NCI-H1105 treated with DMSO at 0.1 percent for 48 hours (cell line): ENCODE results near the gene SYNE1.

ENCODE experiments used
- DNase-seq: peaks from one replicate; lab custom pipeline; 2025; lab: John Stamatoyannopoulos, UW

Gene SYNE1

DNA sequence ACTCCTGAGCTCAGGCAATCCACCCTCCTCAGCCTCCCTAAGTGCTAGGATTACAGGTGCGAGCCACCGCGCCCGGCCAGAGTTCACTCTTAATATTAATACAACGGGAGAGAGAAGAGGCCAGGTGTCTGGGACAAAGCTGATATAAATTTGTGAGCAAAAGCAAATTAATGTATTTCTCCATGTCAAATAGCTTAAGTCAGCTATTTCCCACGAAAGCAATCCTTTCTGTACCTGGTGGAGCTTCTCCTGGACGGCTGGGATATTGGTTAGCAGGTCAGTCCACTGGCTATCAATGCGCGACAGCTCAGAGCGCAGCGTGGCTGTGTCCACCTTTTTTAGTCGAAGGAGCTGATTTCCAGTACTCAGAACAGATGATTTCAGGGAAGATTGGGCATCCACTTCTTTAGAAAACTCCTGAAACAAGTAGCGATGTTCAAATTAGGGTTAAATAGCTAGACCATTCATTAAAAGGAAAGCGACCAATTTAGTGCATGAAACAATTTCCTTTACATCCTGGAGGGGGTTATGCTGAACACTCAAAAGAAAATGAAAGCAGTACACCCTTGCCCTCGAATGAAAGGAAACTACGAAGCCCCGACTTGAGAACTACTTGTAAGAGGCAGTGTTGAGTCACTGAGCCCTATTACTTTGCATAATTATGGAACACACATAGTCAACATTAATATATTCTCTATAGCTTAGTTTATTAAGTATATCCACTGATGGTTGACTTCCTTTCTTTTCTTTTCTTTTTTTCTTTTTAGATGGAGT, 403.4 kb downstream of the SYNE1 start:
- no peak for DNase-seq

DNA sequence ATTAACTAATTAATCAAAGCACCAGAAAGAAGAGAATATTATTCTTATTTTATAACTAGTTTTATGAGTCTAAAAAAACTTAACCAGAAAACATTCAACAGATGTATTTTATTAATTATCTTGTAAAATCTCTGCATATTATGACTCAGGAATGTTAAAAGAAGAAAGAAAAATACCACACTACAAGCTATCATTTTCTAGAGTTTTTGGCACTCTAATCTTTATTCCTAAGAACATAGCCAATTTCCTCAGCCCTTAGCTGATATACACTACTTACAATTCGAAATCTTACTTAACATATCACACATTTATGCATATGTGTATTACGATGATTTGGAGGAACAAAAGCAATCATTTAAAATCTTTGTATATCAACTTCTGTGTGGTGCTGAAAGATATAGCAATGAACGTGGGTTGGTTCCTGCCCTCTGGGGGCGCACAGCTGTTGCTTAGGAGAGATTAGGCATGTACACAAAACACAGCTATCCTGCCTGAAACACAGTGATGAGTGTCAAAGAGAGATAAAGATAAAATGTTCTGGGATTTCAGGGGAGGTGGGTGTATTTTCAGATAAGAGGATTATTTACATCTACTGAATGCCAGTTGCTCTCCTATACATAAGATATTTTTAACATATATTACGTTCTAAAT, 404.5 kb downstream of the SYNE1 start:
- no peak for DNase-seq

- DNase-seq, result no peak
These were observed 407.8 kb downstream of the SYNE1 start for GRCh38 chr6:152229330-152229729.

- no peak for DNase-seq
These were observed 411.0 kb downstream of the SYNE1 start for GRCh38 chr6:152226119-152226518.

- no peak for DNase-seq
These were observed 411.8 kb downstream of the SYNE1 start for GRCh38 chr6:152225241-152225934.

- no peak for DNase-seq
These were observed 413.5 kb downstream of the SYNE1 start for GRCh38 chr6:152223636-152224035.

- no peak for DNase-seq
These were observed 415.1 kb downstream of the SYNE1 start for GRCh38 chr6:152221806-152222628.

GRCh38 chr6:152220786-152221185, 416.4 kb downstream of the SYNE1 start:
- no peak for DNase-seq

GRCh38 chr6:152218887-152219286, 418.3 kb downstream of the SYNE1 start:
- no peak for DNase-seq

DNA sequence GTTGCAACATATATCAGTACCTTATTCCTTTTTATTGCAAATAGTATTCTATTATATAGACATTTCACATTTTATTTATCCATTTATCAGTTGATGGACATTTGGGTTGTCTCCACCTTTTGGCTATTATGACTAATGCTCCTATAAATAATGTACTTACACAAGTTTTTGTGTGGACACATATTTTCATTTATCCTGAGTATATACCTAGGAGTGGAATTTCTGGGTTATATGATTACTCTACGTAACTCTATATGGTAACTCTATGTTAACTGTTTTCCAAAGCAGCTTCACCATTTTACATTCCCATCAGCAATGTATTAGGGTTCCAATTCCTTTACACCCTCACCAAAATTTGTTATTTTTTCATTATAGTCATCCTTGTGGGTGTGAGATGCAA, 424.7 kb downstream of the SYNE1 start:
- no peak for DNase-seq

GRCh38 chr6:152209211-152209610, 428.0 kb downstream of the SYNE1 start:
- DNase-seq, result no peak

GRCh38 chr6:152207915-152208714, 429.0 kb downstream of the SYNE1 start:
- DNase-seq, result no peak

GRCh38 chr6:152206072-152206818, 430.9 kb downstream of the SYNE1 start:
- DNase-seq, result no peak

GRCh38 chr6:152204591-152204990, 432.6 kb downstream of the SYNE1 start:
- no peak for DNase-seq

GRCh38 chr6:152201120-152201519, 436.0 kb downstream of the SYNE1 start:
- DNase-seq, result no peak

GRCh38 chr6:152195896-152196295, 441.3 kb downstream of the SYNE1 start:
- no peak for DNase-seq

DNA sequence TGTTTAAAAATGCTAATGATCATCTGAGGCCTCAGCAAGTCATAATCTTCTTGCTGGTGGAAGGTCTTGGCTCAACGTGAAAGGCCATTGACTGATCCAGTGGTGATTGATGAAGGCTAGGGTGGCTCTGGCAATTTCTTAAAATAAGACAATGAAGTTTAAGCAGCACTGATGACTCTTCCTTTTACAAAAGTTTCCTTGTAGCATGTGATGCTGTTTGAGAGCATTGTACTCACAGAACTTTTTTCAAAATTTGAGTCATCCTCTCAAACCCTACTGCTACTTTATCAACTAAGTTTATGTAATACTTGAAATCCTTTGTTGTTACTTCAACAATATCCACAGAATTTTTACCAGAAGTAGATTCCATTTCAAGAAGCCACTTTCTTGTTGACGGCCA, 447.4 kb downstream of the SYNE1 start:
- DNase-seq, result no peak

DNA sequence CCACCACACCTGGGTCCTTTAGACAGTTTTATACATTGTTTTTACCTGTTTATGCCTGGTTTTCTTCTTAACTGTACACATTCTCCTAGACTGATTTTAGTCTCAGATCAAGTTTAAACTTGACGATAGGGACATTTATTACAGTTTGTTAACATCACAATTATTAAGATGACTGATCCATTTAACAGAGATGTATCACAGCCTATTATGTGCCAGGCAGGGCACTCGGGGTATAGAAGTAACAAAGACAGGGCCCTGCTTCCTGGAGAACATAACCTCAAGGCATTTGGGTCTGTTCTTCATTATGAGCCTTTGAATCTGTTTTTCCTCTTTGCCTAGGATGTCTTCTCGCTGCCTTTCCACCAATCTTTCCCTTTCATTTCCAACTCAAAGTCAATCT, 449.2 kb downstream of the SYNE1 start:
- no peak for DNase-seq

DNA sequence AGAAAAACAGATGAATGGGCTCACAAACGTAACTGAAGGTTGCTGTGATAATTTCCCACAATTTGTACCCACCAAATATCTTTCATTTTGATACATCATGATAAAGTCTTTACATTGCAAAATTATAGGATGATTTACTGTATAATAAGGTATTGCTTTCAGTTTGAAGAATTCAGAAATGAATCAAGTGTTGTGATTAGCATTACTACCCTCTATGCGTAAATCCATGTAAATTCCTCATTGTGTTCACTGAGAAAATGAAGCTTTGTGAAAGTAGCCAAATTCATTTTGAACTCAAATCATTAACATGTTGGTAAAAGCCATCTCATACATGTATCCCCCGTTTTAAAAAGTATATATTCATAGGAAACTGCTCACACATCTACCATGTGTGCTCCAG, 450.3 kb downstream of the SYNE1 start:
- DNase-seq, result no peak

DNA sequence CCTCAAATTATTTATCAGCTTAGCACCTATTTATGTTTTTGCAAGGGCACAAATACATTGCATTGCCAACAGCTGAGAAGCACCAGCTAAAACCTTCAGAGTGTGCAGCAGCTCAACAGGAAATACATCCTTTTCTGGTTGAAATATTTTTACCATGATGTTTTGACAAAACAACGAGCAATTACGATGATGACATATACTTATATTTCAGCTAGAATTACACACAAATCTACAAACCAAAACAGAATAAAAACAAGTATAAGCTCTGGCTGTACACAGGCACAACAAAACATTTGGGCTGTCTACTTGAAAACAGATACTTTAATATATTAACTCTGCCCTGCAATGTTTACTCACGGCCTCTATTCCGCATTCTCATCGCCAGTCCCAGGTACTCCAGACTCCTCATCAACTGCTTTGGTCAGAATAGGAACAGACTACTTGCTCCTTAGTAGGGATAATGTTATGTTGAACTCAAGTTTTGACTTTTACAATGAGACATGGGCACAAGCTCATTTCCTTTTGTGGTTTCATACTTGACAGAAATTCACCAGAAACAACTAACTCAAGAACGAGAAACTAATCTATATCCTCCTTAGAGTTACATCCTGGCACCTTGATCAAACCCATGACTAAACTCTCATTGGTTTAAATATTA, 452.1 kb downstream of the SYNE1 start:
- no peak for DNase-seq
